ENCODE measurements around the gene BMERB1. TPM values are rescaled to one million over a fixed set of nuclear protein-coding genes. Genes with fewer than 3 reads are reported as not detected.

BMERB1 gene
- total RNA-seq, 1 experiment from 2014 or later, result 13.6 TPM

DNA sequence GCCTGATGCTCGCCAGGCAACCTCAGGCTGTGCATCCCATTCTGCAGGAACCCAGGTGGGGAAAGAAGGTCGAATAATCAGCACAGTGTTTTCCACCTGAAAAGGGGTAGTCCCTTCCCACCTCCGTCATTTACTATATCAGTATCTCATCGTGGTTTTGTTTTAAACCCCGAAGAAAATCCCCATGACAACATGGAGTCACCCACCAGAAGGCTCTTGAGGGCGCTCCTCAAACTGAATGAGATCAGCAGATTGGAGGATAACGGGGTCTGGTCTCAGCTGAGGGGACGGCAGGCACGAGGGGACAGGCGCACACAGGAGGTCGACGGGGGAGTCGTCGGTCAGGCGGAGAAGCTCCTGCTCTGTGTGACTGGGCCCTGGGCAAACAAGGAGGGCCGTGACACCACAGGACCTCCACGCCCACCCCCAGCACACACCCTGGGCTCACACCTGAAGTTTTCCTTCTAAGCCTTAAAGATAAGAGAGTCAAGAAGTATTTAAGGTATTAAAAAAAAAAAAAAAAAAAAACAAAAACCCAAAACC, 164.3 kb downstream of the BMERB1 start:
- Mint-ChIP-seq H3K27ac (no peak overlapping the region), H3K36me3 (peaks cover 65% of the 10 kb centered on the region)
- CTCF ChIA-PET, result interaction anchor here (0.6 kb wide), 1 partner anchor 158 kb away, joined by 3 read pairs; no protein-coding TSS in a partner anchor

More for the DNA sequence above, 164.3 kb downstream of the BMERB1 start:
- Mint-ChIP-seq H3K27me3 (ENCODE audit: low read depth) (no peaks in the 10 kb centered on the region), H3K4me1 (peaks cover 8% of the 10 kb centered on the region), H3K4me3 (no peak overlapping the region), H3K9me3 (no peaks in the 10 kb centered on the region)
- TF ChIP-seq ETV6 (CRISPR knock-in tag; IDR thresholded peaks at IDR 0.05) (no peak), KAT7 (CRISPR knock-in tag; IDR thresholded peaks at IDR 0.05; ENCODE audit: borderline replicate concordance) (no peak), ZNF263 (CRISPR knock-in tag; IDR thresholded peaks at IDR 0.05; ENCODE audit: low read depth) (no peak), ZNF219 (CRISPR knock-in tag; IDR thresholded peaks at IDR 0.05; ENCODE audit: borderline replicate concordance) (no peak), ATF1 (CRISPR knock-in tag; IDR thresholded peaks at IDR 0.05) (no peak), TEAD4 (CRISPR knock-in tag; IDR thresholded peaks at IDR 0.05) (no peak), FOXP1 (CRISPR knock-in tag; IDR thresholded peaks at IDR 0.05; ENCODE audit: borderline replicate concordance) (no peak), ZNF396 (CRISPR knock-in tag; IDR thresholded peaks at IDR 0.05; ENCODE audit: borderline replicate concordance) (no peak), ZBTB21 (CRISPR knock-in tag; IDR thresholded peaks at IDR 0.05; ENCODE audit: borderline replicate concordance) (no peak), ZNF423 (CRISPR knock-in tag; IDR thresholded peaks at IDR 0.05) (no peak), NFE2L1 (CRISPR knock-in tag; IDR thresholded peaks at IDR 0.05) (no peak)
- TF ChIP-seq, protein P1, sequence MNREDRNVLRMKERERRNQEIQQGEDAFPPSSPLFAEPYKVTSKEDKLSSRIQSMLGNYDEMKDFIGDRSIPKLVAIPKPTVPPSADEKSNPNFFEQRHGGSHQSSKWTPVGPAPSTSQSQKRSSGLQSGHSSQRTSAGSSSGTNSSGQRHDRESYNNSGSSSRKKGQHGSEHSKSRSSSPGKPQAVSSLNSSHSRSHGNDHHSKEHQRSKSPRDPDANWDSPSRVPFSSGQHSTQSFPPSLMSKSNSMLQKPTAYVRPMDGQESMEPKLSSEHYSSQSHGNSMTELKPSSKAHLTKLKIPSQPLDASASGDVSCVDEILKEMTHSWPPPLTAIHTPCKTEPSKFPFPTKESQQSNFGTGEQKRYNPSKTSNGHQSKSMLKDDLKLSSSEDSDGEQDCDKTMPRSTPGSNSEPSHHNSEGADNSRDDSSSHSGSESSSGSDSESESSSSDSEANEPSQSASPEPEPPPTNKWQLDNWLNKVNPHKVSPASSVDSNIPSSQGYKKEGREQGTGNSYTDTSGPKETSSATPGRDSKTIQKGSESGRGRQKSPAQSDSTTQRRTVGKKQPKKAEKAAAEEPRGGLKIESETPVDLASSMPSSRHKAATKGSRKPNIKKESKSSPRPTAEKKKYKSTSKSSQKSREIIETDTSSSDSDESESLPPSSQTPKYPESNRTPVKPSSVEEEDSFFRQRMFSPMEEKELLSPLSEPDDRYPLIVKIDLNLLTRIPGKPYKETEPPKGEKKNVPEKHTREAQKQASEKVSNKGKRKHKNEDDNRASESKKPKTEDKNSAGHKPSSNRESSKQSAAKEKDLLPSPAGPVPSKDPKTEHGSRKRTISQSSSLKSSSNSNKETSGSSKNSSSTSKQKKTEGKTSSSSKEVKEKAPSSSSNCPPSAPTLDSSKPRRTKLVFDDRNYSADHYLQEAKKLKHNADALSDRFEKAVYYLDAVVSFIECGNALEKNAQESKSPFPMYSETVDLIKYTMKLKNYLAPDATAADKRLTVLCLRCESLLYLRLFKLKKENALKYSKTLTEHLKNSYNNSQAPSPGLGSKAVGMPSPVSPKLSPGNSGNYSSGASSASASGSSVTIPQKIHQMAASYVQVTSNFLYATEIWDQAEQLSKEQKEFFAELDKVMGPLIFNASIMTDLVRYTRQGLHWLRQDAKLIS (CRISPR knock-in tag; IDR thresholded peaks at IDR 0.05; ENCODE audit: borderline replicate concordance), result no peak
- TF ChIP-seq, protein P2, sequence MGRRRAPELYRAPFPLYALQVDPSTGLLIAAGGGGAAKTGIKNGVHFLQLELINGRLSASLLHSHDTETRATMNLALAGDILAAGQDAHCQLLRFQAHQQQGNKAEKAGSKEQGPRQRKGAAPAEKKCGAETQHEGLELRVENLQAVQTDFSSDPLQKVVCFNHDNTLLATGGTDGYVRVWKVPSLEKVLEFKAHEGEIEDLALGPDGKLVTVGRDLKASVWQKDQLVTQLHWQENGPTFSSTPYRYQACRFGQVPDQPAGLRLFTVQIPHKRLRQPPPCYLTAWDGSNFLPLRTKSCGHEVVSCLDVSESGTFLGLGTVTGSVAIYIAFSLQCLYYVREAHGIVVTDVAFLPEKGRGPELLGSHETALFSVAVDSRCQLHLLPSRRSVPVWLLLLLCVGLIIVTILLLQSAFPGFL (CRISPR knock-in tag; IDR thresholded peaks at IDR 0.05; ENCODE audit: borderline replicate concordance), result no peak
- TF ChIP-seq, protein P3, sequence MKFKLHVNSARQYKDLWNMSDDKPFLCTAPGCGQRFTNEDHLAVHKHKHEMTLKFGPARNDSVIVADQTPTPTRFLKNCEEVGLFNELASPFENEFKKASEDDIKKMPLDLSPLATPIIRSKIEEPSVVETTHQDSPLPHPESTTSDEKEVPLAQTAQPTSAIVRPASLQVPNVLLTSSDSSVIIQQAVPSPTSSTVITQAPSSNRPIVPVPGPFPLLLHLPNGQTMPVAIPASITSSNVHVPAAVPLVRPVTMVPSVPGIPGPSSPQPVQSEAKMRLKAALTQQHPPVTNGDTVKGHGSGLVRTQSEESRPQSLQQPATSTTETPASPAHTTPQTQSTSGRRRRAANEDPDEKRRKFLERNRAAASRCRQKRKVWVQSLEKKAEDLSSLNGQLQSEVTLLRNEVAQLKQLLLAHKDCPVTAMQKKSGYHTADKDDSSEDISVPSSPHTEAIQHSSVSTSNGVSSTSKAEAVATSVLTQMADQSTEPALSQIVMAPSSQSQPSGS (CRISPR knock-in tag; IDR thresholded peaks at IDR 0.05; ENCODE audit: borderline replicate concordance, low read depth), result no peak
- TF ChIP-seq, protein P4, sequence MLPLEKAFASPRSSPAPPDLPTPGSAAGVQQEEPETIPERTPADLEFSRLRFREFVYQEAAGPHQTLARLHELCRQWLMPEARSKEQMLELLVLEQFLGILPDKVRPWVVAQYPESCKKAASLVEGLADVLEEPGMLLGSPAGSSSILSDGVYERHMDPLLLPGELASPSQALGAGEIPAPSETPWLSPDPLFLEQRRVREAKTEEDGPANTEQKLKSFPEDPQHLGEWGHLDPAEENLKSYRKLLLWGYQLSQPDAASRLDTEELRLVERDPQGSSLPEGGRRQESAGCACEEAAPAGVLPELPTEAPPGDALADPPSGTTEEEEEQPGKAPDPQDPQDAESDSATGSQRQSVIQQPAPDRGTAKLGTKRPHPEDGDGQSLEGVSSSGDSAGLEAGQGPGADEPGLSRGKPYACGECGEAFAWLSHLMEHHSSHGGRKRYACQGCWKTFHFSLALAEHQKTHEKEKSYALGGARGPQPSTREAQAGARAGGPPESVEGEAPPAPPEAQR (CRISPR knock-in tag; IDR thresholded peaks at IDR 0.05), result no peak
- TF ChIP-seq, protein P5, sequence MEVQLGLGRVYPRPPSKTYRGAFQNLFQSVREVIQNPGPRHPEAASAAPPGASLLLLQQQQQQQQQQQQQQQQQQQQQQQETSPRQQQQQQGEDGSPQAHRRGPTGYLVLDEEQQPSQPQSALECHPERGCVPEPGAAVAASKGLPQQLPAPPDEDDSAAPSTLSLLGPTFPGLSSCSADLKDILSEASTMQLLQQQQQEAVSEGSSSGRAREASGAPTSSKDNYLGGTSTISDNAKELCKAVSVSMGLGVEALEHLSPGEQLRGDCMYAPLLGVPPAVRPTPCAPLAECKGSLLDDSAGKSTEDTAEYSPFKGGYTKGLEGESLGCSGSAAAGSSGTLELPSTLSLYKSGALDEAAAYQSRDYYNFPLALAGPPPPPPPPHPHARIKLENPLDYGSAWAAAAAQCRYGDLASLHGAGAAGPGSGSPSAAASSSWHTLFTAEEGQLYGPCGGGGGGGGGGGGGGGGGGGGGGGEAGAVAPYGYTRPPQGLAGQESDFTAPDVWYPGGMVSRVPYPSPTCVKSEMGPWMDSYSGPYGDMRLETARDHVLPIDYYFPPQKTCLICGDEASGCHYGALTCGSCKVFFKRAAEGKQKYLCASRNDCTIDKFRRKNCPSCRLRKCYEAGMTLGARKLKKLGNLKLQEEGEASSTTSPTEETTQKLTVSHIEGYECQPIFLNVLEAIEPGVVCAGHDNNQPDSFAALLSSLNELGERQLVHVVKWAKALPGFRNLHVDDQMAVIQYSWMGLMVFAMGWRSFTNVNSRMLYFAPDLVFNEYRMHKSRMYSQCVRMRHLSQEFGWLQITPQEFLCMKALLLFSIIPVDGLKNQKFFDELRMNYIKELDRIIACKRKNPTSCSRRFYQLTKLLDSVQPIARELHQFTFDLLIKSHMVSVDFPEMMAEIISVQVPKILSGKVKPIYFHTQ (CRISPR knock-in tag; IDR thresholded peaks at IDR 0.05), result no peak
- TF ChIP-seq, protein P6, sequence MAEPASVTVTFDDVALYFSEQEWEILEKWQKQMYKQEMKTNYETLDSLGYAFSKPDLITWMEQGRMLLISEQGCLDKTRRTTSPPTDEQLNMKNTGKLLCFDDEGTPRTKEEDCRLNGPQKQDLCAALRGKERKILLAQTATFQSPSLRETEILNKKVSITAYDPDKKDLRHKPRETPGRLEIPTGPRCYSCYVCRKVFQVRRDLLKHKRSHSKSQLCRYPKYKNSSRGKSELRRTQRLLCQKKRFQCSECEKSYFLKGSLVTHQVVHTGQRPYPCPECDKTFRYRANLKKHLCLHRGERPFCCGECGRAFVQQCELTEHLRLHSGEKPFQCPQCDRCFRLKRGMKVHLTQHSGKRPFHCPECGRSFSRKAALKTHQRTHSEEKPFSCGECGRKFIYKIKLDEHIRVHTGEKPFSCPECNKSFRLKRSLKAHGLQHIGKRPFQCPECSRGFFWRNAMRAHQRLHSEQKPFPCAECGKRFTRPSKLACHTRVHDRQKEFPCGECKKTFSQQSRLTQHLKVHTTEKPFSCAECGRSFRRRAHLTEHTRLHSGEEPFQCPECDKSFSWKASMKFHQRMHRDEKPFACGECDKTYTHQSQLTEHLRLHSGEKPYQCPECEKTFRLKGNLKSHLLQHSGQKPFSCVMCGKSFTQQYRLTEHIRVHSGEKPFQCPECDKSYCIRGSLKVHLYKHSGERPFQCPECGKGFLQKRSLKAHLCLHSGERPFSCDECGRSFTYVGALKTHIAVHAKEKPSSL (CRISPR knock-in tag; conservative IDR thresholded peaks at IDR 0.05), result no peak
- POLR2A ChIA-PET, result interaction anchor here (0.7 kb wide), 1 partner anchor 14 kb away, joined by 3 read pairs; no protein-coding TSS in a partner anchor
- DNase-seq (ENCODE audit: low spot score) (no peak), ATAC-seq (no peak)
